DOHH2 (cell line): ENCODE measurements around the gene LTB4R.

Experiments
- EZH2phosphoT487 ChIP-seq: fragments of 200-600 bp; sonication (generic); IDR thresholded peaks from 2 replicates; pipeline ENCODE4 v1.6.1; 2017; ENCODE audit warnings: borderline replicate concordance, mild to moderate bottlenecking, antibody characterized with exemption, low read length, moderate library complexity, mixed read lengths
- TF ChIP-seq, protein P1 (sequence below): fragments of 200-600 bp; sonication (generic); IDR thresholded peaks from one replicate; pipeline ENCODE4 v1.5.1; 2014; ENCODE audit warnings: antibody characterized with exemption, mild to moderate bottlenecking, low read depth, low read length; ENCODE audit not compliant: poor library complexity, severe bottlenecking

DNA sequence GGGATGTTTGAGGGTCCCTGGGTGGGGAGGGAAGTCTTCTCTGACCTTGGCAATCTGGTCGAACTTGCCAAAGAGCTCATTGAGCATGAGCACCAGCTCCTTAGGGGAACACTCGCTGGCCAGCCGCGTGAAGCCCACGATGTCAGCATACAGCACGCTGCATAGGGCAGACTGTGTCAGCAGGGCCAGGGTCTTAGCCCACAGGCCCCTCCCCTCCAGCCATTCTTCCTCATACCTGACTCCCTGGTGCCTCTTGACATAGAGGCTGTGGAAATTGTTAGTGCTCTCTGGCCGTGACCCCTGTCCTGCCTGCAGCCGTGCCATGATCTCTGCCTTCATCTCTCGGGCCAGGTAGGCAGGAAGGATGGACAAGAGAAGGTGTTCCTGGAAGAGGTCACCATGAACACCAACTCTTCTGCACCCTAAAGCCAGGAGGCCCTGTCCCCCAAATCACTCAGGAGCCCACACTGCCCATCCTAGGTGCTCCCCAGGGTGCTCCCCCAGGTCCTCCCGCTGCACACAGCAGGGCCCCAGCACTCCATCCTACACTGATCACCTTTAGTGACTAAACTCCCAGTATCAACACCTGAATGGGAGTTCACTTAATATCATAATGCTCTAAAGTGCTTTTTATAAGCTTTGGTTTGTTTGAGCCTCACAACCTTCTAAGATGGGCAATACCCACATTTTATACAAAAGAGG lies 19.8 kb downstream of the LTB4R start:
- TF ChIP-seq, protein P1, sequence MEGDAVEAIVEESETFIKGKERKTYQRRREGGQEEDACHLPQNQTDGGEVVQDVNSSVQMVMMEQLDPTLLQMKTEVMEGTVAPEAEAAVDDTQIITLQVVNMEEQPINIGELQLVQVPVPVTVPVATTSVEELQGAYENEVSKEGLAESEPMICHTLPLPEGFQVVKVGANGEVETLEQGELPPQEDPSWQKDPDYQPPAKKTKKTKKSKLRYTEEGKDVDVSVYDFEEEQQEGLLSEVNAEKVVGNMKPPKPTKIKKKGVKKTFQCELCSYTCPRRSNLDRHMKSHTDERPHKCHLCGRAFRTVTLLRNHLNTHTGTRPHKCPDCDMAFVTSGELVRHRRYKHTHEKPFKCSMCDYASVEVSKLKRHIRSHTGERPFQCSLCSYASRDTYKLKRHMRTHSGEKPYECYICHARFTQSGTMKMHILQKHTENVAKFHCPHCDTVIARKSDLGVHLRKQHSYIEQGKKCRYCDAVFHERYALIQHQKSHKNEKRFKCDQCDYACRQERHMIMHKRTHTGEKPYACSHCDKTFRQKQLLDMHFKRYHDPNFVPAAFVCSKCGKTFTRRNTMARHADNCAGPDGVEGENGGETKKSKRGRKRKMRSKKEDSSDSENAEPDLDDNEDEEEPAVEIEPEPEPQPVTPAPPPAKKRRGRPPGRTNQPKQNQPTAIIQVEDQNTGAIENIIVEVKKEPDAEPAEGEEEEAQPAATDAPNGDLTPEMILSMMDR: no peak
- no peak for TF ChIP-seq EZH2phosphoT487
